ENCODE results near the gene P2RY13. TPM values are rescaled to one million over a fixed set of nuclear protein-coding genes. Genes with fewer than 3 reads are reported as not detected.

P2RY13 gene
- total and polyA plus RNA-seq, 3 donors from 2014 or later, result 0.31 to 1.7 TPM; not detected in 1

- DNase-seq, result no peak
- TF ChIP-seq CTCF (IDR thresholded peaks at IDR 0.05) (no peak), POLR2A (IDR thresholded peaks at IDR 0.05) (no peak)
- no peaks in the 10 kb centered on the region for H3K9me3 ChIP-seq
- intact Hi-C loops (cut with DNase I; ENCODE audit: low total_unique reads), result no loop called here
- 88 to 95% methylated on average over 4 of the region's 4 CpGs for WGBS, 2 donors
- no peak overlapping the region for H3K27ac ChIP-seq
- no peaks in the 10 kb centered on the region for H3K4me1 ChIP-seq
- no peak overlapping the region for H3K4me3 ChIP-seq
- no peaks in the 10 kb centered on the region for H3K27me3 ChIP-seq
- H3K36me3 ChIP-seq (ENCODE audit: low read depth, missing control alignments), result no peaks in the 10 kb centered on the region
These were observed 9.7 kb downstream of the P2RY13 start for GRCh38 chr3:151319628-151320027.

GRCh38 chr3:151318991-151319390 lies 10.4 kb downstream of the P2RY13 start:
- TF ChIP-seq CTCF (IDR thresholded peaks at IDR 0.05) (no peak), POLR2A (IDR thresholded peaks at IDR 0.05) (no peak)
- H3K4me1 ChIP-seq, result no peaks in the 10 kb centered on the region
- H3K9me3 ChIP-seq, result no peaks in the 10 kb centered on the region
- whole genome bisulfite sequencing, 2 donors, result 89 to 94% methylated on average over 7 of the region's 7 CpGs
- no peaks in the 10 kb centered on the region for H3K36me3 ChIP-seq (ENCODE audit: low read depth, missing control alignments)
- no peaks in the 10 kb centered on the region for H3K27me3 ChIP-seq
- no peak for DNase-seq
- H3K27ac ChIP-seq, result no peak overlapping the region
- H3K4me3 ChIP-seq, result no peak overlapping the region
- intact Hi-C loops (cut with DNase I; ENCODE audit: low total_unique reads), result no loop called here

GRCh38 chr3:151318313-151318712 lies 11.0 kb downstream of the P2RY13 start:
- TF ChIP-seq CTCF (IDR thresholded peaks at IDR 0.05) (no peak), POLR2A (IDR thresholded peaks at IDR 0.05) (no peak)
- H3K27me3 ChIP-seq, result no peaks in the 10 kb centered on the region
- intact Hi-C loops (cut with DNase I; ENCODE audit: low total_unique reads), result no loop called here
- DNase-seq, result no peak
- no peak overlapping the region for H3K4me3 ChIP-seq
- H3K36me3 ChIP-seq (ENCODE audit: low read depth, missing control alignments), result no peaks in the 10 kb centered on the region
- no peaks in the 10 kb centered on the region for H3K4me1 ChIP-seq
- no peak overlapping the region for H3K27ac ChIP-seq
- no peaks in the 10 kb centered on the region for H3K9me3 ChIP-seq

- Histone ChIP-seq H3K27ac (no peak within 1 kb of the TSS), H3K9me3 (no peaks in the 10 kb centered on the region), H3K27me3 (no peaks in the 10 kb centered on the region), H3K36me3 (ENCODE audit: low read depth, missing control alignments) (no peaks in the 10 kb centered on the region), H3K4me3 (no peak within 1 kb of the TSS), H3K4me1 (no peaks in the 10 kb centered on the region)
- WGBS, 2 donors, result 82 to 90% methylated on average over 7 of the region's 7 CpGs
- no peak for TF ChIP-seq POLR2A (IDR thresholded peaks at IDR 0.05)
- TF ChIP-seq CTCF (IDR thresholded peaks at IDR 0.05), result no peak
- no peak for DNase-seq
- intact Hi-C loops (cut with DNase I; ENCODE audit: low total_unique reads), result no loop called here
These were observed 12.9 kb downstream of the P2RY13 start, which contains the start of gene GPR87 for GRCh38 chr3:151316267-151316991. TSS of gene GPR87 (minus strand) at chr3:151316820. CDS start at chr3:151300100, 16,720 bp downstream.

GRCh38 chr3:151315846-151316245 lies 13.5 kb downstream of the P2RY13 start:
- Histone ChIP-seq H3K4me3 (no peak overlapping the region), H3K27ac (no peak overlapping the region), H3K4me1 (no peaks in the 10 kb centered on the region), H3K36me3 (ENCODE audit: low read depth, missing control alignments) (no peaks in the 10 kb centered on the region), H3K9me3 (no peaks in the 10 kb centered on the region), H3K27me3 (no peaks in the 10 kb centered on the region)
- intact Hi-C loops (cut with DNase I; ENCODE audit: low total_unique reads), result no loop called here
- DNase-seq, result no peak
- WGBS, 2 donors, result 84 to 86% methylated on average over 2 of the region's 2 CpGs
- no peak for TF ChIP-seq POLR2A (IDR thresholded peaks at IDR 0.05)
- no peak for TF ChIP-seq CTCF (IDR thresholded peaks at IDR 0.05)
